Stimulated activated CD4-positive, alpha-beta T cell treated with anti-CD3 and anti-CD28 coated beads, Interleukin-4, amount 100 ng/mL, for 48 hours (primary cell): Measurements from ENCODE around the gene WWP2.
"Not testable (repeated sequence)": the region's sequence is repeated elsewhere in the genome, so short reads cannot be mapped to it uniquely, and the experiment has no call there.

Source experiments
- DNase-seq, 2 donors: peaks; one replicate each; pipeline ENCODE4 v3.0.0-alpha.2; 2020; ENCODE audit warnings: low read depth in 2 of 2

The WWP2 gene

DNA sequence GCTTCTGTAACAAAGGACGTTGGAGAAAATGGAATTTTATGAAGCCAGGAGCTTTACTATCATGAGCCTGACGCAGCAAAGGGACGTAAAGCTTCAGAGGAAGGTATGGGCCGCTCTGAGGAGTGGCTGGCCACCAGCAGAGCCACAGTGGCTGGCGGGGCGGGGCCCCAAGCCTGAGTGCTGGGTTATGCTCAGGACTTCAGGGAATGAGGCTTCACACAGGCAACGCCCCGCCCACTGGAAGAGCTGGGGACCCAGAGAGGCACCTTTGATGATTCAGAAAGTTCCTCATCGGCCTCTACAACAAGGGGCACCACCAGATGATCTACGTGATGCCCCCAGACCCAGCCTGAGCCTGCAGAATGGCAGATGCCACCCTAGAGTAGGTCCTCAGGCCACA is 16.2 kb upstream of the WWP2 start:
- no peak for DNase-seq

DNA sequence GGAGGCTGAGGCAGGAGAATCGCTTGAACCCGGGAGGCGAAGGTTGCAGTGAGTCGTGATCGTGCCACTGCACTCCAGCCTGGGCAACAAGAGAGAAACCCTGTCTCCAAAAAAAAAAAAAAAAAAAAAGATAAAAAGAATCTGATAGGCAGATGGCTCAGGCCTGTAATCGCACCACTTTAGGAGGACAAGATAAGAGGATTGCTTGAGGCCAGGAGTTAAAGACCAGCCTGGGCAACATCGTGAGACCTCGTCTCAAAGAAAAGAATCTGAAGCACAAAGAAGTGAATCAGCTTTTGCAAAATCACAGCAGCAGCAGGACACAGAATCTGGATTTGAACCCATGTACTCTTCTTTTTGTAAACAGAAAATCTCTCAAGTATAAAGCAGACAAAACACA is 15.0 kb upstream of the WWP2 start:
- DNase-seq: no peak

DNA sequence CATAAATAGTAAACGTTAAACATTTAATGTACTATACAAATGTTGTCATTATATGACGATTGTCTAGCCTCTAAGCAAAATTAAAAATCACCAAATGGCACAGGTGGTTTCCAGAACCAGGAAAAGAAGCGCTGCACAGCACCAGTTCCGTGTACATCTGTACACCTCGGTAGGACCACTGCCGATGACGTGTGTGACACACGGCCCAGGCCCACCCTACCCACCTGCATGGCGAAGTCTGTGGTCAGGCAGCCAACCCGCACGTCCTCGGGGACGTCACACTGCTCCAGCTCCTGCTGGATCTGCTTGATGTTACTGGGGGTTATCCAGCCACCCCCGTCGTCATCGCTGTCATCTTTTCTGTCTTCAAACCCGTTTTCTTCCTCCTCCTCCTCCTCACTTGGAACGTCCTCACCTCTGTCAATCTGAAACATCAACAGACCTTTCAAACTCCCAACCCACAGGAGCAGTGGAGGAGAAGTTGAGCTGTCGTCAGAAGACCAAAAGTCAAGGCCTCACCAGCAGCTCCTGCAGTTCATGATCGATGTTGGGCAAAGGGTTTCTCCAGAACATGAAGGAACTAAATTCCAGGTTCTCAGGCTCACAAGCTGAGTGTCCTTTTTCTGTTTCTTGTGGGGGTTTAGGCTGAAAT is 13.3 kb upstream of the WWP2 start:
- no peak for DNase-seq

DNA sequence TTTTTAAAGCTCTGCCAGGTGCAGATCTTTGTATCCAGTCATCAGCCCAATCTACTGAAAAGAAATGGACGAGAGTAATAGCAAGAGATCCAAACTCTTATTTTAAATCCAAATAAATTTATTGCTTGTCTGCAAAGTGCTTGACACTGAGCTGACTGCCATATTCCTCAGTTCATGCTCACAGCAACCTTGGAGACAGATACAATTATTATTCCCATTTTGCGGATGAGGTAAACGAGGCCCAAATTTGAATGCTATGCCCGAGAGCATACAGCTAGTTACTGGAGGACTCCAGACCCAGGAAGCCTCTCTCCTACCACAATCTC is 8.0 kb upstream of the WWP2 start:
- no peak for DNase-seq

DNA sequence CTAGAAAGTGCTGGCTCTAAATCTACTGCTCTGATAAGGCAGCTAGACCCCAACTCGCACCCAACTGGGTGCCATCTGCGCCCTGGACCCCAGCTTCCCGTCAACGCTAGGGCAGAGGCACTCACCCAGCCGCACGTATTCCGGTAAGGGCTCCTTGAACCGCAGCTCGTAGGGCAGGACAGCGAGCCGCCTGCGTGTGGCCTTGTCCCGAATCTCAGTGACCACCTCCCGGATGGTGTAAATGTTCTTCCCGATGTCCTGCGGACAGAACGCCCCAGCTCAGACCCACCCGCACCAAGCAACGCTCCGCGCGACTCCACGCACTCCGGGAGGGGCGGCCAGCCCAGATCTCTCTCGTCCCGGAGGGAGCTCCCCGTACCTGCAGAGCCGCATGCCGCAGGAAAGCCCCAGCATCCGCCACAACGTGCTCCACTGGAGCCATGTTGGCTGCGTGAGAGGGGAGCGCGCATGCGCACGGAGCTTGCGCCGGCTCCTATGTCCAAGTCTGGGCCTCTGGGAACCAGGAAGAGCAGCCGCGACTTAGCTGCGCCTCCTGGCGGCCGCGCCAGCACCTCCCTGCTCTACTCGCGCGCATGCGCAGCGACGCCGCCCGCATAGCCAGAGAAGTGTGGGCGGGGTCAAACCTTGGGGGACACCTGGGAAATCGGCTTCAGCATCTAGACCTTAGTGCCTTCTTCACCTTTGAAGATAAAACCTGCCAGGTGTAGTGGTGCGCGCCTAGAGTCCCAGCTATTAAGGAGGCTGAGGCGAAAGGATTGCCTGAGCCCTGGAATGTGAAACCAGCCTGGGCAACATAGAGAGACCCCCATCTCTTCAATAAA is 7.4 kb upstream of the WWP2 start, which contains the start of gene NOB1:
NOB1 (minus strand) TSS at position 458 of the 842 bp plus-strand sequence; CDS start at position 442, 16 bp downstream.
- peak; percentile 93 to 95 for DNase-seq

DNA sequence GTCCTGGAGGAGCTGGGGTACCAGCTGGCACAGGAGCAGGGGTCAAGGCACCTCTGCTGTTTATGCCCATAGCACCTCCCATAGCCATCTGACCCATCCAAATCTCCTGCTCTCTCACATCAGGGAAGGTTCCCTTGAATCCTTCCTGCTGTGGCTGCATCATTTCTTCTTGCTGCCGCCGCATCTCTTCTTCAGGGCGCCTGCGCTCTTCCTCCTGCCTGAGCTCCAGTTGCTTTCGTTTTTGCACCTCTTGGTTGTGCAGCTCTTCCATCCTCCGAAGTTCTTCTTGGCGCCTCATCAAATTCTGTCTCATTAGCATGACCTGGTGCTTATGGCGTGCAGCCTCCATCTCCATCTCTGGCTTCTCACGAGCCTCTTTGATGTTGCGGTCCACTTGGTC is 5.4 kb upstream of the WWP2 start:
- no peak for DNase-seq

DNA sequence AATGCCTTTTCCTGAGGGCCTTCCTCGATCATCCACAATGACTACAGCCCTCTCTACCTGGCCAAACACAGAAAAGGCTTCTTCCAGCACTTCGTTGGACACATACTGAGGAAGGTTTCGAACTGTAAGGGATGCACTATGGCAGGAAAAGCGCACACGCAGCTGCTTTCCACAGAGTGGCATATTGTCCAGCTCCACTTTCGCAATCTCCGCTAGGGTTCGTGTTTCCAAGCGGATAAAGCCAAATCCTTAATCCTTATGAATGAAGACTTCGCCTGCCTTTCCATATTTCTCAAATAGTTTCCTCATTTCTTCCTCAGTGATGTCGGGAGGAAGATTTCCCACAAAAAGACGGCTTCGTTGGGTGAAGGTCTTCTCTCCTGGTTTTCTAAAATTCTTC is 4.8 kb upstream of the WWP2 start:
- not testable (repeated sequence) for DNase-seq

DNA sequence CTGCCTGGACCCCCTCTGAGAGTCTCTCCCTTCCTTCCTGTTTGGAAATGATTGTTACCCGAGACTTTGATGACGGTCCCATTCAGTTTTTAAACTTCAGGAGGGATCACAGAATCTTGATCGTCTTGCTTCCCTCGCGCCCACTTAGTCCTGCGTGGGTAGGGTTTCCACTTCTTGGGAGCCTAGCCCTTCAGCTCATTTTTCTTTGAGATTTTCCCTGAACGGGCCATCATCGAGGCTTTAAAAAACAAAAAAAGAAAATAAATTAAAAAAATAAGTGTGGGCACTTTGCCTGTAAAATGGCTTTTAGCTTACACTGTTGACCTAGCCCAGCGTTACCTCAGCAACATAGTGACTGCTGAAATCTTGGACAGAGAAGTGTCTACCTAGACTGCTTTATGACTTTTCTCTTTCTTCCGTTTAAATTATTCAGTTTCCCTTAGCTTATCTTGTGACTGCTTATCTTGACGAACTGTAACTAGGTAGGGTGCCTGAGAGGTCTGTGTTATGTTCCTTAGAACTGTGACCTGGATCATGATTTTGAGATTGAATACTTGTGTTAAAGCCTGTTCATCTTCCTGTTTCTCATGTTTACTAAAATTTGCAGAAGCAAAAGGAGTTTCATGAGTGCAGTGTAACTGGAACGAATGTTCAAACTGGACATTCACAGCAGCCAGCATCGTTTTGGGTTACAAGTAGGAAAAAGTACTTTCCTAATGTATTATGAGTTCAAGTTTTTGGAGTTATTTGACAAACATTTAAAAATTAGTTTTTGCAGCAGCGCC is 874 bp downstream of the WWP2 start:
- no peak for DNase-seq

DNA sequence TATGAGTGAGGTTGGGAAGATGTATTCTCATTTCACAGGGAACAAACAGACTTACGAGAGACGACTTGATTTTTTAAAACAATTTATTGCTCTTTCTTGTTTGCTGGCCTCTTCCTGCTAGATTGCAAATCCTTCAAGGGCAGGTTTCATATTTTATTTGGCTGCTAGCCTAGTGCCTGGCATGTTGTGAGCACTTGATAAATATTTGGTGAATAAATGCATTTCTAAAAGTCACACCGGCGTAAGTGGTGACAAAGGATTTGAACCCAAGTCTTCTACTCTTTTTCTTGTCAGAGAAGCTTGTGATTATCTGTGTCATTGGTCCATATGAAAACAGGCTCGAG is 1.4 kb downstream of the WWP2 start:
- no peak for DNase-seq

DNA sequence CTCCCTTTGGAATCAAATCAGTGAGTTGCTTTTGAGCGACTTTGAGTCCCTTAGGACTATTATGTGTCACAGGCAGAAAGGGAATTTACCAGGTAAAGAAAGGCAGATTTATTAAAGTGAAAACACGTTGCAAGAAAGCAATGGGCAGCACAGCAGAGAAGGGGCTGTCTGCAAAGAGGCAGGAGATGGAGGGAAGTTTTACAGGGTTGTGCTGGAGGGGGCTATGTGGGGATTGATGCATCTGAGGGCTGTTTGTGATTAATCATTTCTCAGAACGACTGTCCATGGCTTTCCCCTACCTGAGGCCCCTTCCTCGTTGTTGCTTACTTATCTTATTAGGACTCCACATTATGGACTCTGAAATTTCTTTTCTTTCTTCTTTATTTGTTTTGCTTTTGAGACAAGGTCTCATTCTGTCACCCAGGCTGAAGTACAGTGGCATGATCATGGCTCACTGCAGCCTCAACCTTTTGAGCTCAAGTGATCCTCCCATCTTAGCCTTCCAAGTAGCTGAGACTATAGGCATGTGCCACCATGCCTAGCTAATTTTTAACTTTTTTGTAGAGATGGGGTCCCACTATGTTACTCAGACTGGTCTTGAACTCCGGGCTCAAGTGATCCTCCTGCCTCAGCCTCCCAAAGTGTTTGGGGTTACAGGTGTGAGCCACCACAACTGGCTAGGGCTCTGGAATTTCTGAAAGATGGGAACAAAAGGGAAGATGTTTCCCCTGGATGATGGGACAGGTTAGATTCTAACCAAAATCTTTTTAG is 5.5 kb downstream of the WWP2 start:
- no peak for DNase-seq

DNA sequence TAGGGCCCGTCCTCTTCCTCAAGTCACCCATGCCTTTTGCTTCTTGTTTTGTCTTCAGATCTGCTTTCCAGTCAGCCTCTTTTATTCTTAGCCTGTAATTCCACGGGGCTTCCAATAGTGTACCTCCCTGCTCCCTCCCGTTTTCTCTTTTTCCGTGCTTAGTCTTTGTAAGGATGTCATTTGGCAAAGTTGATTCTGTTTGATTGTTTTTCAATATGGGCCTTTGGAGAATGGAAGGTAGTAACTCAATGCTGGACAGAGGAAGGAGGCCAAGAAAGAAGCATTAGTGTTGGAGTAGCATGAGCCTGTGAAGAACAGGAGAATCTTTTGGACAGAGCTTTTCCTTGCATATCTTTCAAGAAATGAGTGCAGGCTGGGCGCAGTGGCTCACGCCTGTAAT is 6.5 kb downstream of the WWP2 start:
- no peak for DNase-seq

DNA sequence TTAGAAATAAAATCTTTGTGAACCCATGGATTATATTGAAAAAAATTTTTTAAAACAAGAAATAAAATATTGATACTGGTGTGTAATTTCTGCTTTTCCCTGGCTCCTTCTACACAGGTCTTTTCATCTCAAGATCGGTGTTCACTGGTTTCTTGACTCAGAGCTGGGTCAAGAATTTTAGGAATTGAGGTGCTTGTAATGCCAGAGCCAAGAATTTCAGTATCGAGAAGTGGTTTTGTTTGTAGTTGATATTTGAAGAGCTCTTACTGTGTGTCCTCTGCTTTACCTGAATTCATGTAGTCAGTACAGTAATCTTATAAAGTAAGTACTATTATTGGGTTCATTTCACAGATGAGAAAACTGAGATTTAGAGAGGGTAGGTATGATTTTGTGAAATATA is 7.3 kb downstream of the WWP2 start:
- no peak for DNase-seq

DNA sequence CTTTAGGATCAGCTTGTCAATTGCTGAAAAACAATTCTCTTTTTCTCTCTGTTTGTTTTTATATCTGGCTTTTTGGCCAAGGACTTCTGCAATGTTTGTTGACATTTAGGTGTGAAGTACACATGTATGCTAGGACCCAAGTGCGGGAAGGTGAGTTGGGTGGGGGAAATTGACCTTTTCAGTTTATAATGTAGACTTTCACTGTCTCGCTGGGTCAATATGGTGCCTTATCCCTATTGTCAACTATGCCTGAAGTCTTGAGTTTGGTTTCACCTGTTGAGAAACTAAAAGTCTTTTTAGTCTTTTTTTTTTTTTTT is 9.5 kb downstream of the WWP2 start:
- no peak for DNase-seq

DNA sequence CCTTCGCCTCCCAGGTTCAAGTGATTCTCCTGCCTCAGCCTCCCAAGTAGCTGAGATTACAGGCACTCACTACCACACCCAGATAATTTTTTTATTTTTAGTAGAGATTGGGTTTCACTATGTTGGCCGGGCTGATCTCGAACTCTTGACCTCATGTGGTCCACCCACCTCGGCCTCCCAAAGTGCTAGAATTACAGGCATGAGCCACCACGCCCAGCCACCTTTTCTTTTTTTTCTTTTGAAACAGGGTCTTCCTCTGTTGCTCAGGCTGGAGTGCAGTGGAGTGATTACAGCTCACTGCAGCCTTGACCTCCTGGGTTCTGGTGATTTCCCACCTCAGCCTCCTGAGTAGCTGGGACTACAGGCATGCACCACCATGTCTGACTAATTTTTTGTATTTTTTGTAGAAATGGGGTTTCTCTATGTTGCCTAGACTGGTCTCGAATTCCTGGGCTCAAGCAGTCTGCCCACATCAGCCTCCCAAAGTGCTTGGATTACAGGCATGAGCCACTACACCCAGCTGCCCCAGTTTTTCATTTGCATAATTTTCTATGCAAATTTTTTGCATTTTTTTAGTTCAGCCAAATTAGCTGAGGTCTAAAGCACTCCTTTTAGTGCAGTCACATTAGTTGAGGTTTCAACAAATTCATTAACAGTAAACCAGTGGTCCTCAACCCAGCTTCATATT is 11.3 kb downstream of the WWP2 start:
- DNase-seq: no peak

DNA sequence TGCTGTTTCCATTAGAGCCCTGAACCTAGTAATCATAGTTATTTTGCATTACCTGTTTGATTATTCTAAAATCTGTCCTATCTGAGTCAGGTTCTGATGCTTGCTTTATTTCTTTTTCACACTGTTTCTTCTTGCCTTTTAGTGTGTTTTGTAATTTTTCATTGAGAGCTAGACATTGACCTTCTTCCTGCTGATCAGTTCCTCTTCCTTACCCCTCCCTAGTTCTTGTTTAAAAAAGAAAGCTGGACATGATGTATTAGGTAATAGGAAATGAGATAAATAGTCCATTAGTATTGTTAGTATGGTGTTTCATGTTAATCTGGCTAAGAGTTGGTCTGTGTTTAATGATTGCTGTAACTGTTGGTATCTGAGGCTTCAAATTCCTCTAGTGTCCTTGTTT is 13.4 kb downstream of the WWP2 start:
- DNase-seq: no peak

DNA sequence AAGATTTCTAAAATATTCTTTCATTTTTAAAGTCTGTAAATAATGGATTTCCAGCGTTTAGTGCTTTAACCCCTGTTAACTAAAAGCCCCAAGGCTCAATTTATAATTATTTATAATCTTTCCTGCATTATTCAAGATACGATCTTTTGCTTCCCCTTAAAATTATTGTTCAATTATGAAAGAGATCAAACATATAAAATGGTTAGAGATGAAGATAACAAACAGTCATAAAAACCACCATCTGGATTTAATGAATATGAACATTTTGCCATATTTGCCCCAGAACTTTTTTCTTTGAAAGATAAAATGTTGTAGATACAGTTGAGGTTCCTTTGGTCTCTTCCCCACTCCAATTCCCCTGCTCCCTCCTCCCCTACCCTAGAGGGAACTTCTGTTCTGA is 17.6 kb downstream of the WWP2 start:
- no peak for DNase-seq

DNA sequence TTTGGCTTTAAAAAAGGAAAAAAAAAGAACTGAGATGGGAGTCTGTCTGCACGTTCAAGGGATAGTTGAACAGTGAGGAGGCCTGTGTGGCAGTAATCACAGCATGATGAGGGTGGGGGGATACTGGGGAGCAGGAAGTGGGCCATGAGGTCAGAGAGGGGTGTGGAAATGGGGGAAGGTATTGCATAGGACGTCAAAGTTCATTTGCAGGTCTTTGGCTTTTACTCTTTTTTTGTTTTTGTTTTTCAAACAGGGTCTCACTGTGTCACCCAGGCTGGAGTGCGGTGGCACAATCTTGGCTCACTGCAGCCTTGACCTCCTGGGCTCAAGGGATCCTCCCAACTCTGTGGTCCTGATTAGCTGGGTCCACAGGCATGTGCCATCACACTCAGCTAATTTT is 19.0 kb downstream of the WWP2 start:
- DNase-seq: no peak

DNA sequence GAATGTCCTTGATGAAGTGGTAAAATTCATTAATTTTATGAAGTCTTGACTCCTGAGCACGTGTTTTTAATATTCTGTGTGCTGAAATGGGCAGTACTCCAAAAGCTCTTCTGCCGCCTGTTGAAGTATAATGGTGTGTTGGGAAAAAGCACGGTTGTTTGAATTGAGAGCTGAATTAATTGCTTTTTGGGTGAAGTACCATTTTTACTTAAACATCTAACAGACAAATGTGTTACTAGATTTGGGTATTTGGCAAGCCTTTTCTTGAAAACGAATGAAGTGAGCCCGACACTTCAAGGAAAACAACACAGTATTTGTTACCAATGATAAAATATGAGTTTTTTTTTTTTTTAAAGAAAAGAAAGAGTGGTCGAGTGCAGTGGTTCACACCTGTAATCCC is 22.5 kb downstream of the WWP2 start:
- no peak for DNase-seq

DNA sequence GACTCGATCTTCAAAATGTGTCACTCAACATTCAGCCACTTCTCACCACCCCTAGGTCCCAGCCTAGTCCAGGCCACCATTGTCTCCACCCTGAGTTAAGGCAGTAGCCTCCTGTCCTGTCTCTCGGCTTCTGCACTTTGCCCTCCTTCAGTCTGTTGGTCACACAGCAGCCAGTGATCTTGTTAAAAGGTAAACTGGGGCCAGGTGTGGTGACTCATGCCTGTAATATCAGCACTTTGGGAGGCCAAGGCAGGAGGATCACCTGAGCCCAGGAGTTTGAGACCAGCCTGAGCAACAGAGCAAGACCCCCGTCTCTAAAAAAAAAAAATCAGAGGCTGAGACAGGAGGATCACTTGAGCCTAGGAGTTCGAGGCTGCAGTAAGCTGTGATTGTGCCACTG is 25.8 kb downstream of the WWP2 start:
- no peak for DNase-seq

DNA sequence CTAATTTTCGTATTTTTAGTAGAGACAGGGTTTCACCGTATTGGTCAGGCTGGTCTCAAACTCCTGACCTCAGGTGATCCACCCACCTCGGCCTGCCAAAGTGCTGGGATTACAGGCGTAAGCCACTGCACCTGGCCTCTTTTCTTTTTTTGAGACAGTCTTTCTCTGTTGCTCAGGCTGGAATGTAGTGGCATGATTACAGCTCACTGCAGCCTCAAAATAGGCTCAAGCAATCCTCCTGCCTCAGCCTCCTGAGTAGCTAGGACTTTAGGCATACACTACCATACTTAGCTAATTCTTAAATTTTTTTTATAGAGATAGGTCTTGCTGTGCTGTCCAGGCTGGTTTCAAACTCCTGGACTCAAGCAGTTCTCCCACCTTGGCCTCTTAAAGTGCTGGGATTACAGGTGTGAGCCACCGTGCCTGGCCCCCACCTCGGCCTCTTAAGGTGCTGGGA is 29.3 kb downstream of the WWP2 start:
- not testable (repeated sequence) for DNase-seq

DNA sequence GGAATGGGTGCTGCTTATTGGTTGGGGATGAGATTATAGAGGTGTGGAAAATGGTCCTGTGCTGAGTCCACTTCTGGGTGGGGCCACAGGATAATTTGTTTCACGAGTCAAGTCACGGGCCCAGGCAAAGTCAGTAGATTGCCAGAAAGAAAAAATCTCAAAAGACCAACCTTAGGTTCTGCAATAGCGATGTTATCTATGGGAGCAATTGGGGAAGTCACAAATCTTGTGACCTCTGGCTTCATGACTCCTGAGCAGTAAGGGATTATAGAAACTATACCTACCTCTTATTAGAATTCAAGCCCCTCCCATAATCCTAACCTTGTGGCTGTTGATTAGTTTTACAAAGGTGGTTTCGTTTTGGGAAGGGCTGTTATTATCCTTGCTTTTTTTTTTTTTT is 31.4 kb downstream of the WWP2 start:
- no peak for DNase-seq

DNA sequence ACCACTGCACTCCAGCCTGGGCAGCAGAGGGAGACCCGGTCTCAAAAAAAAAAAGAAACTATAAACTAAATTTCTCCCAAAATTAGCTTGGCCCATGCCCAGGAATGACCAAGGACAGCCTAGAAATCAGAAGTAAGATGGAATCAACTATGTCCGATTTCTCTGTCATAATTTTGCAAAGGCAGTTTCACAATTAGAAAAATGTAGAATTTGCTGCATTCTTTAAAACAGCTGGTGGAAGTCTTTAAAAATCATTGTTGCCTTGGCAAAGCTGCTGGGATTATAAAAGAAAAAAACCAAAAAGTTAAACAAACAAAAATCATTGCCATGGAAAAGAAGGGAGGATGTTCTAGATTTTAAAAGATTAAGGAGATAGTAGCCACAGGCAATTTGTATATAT is 32.4 kb downstream of the WWP2 start:
- no peak for DNase-seq
